Hematopoietic multipotent progenitor cell treated with erythropoietin and hydrocortisone succinate and interleukin-3 and kit ligand, for 6 days (in vitro differentiated cells): Measurements from ENCODE around the gene CCDC107.
"Not testable (repeated sequence)": the region's sequence is repeated elsewhere in the genome, so short reads cannot be mapped to it uniquely, and the experiment has no call there.

Experiments used
- DNase-seq: peaks from one replicate; pipeline ENCODE4 v3.0.0-alpha.2; 2015

The CCDC107 gene

GRCh38 chr9:35639225-35639624, 18.9 kb upstream of the CCDC107 start:
- not testable (repeated sequence) for DNase-seq

GRCh38 chr9:35639631-35640030, 18.5 kb upstream of the CCDC107 start:
- no peak for DNase-seq

GRCh38 chr9:35640431-35640830, 17.7 kb upstream of the CCDC107 start:
- DNase-seq, result not testable (repeated sequence)

GRCh38 chr9:35641478-35641877, 16.6 kb upstream of the CCDC107 start:
- not testable (repeated sequence) for DNase-seq

- no peak for DNase-seq
Measured at GRCh38 chr9:35643046-35643445, 15.0 kb upstream of the CCDC107 start.

GRCh38 chr9:35645736-35646135, 12.4 kb upstream of the CCDC107 start:
- not testable (repeated sequence) for DNase-seq

- no peak for DNase-seq
Measured at GRCh38 chr9:35646153-35646532, 11.9 kb upstream of the CCDC107 start.

- peak; percentile 94 for DNase-seq
Measured at GRCh38 chr9:35646533-35647265, 11.4 kb upstream of the CCDC107 start.

GRCh38 chr9:35649431-35650340, 8.4 kb upstream of the CCDC107 start:
- peak; percentile 37 for DNase-seq

- DNase-seq, result no peak
Measured at GRCh38 chr9:35650341-35651158, 7.5 kb upstream of the CCDC107 start, which contains the start of gene SIT1. Gene SIT1 (minus strand): TSS chr9:35650931. CDS start chr9:35650853, 78 bp downstream.

- DNase-seq, result peak; percentile 52
Measured at GRCh38 chr9:35651956-35652828, 5.9 kb upstream of the CCDC107 start.

- DNase-seq, result no peak
Measured at GRCh38 chr9:35652829-35653209, 5.3 kb upstream of the CCDC107 start.

- DNase-seq, result no peak
Measured at GRCh38 chr9:35653611-35654010, 4.5 kb upstream of the CCDC107 start.

- peak; percentile 45 for DNase-seq
Measured at GRCh38 chr9:35656348-35656747, 1.7 kb upstream of the CCDC107 start.

GRCh38 chr9:35656831-35657545, 1.1 kb upstream of the CCDC107 start:
- peak; percentile 59 for DNase-seq

GRCh38 chr9:35657546-35658136, 451 bp upstream of the CCDC107 start, which contains the start of gene RMRP:
Gene RMRP (minus strand): TSS chr9:35658019.
- DNase-seq, result peak; percentile 99

GRCh38 chr9:35658968-35659220, 802 bp downstream of the CCDC107 start:
- DNase-seq, result peak; percentile 65

GRCh38 chr9:35659340-35659739, 1.2 kb downstream of the CCDC107 start:
- no peak for DNase-seq

GRCh38 chr9:35660966-35661415, 2.9 kb downstream of the CCDC107 start:
- DNase-seq, result no peak

GRCh38 chr9:35661756-35662350, 3.8 kb downstream of the CCDC107 start:
- DNase-seq, result no peak

- DNase-seq, result no peak
Measured at GRCh38 chr9:35662437-35662836, 4.3 kb downstream of the CCDC107 start.
